AG04449 (cell line): ENCODE measurements around the gene ULK4.
"Not testable (repeated sequence)": the region's sequence is repeated elsewhere in the genome, so short reads cannot be mapped to it uniquely, and the experiment has no call there.

Experiments
- CTCF ChIA-PET: fragments of 350-600 bp; formaldehyde crosslinking; extraction: SDS; loops from one replicate; lab custom pipeline; 2021; ENCODE audit warnings: antibody characterized with exemption; lab: Yijun Ruan, JAX
- POLR2A ChIA-PET: fragments of 400-600, 350-600 bp; formaldehyde crosslinking; extraction: SDS; loops from one replicate; lab custom pipeline; 2020; ENCODE audit warnings: antibody characterized with exemption, inconsistent platforms; lab: Yijun Ruan, JAX
- DNase-seq: peaks from one replicate; pipeline ENCODE4 v3.0.0-alpha.2; 2010; ENCODE audit warnings: low read depth, low spot score
- H3K4me3 ChIP-seq: 2 replicates; pipeline ENCODE4 v1.5.1; 2011; ENCODE audit warnings: low read depth, mild to moderate bottlenecking, control low read depth, low read length
- TF ChIP-seq, protein P1 (sequence below): IDR thresholded peaks from one replicate; pipeline ENCODE4 v1.5.1; 2011; ENCODE audit warnings: mild to moderate bottlenecking, moderate library complexity, low read length, control low read depth, inconsistent platforms; ENCODE audit not compliant: insufficient read depth; ENCODE audit errors: missing control alignments

ULK4 gene

DNA sequence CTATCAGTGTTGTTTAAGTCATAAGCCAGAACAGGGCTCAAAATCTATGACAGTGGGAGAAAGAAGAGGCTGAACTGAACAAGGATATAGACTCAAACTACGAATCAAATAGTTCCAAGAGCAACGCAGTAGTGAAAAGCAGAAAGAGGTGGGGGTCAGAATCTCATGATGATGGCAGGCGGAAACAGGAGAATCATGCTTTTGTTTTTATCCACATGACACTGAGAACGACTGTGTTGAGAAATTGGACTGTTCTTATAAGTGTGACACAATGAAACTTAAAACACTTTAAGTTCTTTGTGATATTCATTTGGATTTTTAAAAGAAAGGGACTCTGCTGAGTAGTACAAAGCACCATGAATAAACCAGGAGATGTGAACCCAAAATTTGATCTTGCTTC, 309.4 kb downstream of the ULK4 start:
- TF ChIP-seq, protein P1, sequence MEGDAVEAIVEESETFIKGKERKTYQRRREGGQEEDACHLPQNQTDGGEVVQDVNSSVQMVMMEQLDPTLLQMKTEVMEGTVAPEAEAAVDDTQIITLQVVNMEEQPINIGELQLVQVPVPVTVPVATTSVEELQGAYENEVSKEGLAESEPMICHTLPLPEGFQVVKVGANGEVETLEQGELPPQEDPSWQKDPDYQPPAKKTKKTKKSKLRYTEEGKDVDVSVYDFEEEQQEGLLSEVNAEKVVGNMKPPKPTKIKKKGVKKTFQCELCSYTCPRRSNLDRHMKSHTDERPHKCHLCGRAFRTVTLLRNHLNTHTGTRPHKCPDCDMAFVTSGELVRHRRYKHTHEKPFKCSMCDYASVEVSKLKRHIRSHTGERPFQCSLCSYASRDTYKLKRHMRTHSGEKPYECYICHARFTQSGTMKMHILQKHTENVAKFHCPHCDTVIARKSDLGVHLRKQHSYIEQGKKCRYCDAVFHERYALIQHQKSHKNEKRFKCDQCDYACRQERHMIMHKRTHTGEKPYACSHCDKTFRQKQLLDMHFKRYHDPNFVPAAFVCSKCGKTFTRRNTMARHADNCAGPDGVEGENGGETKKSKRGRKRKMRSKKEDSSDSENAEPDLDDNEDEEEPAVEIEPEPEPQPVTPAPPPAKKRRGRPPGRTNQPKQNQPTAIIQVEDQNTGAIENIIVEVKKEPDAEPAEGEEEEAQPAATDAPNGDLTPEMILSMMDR, result no peak
- ChIA-PET POLR2A (no interaction called here), CTCF (no interaction called here)
- no peak for DNase-seq
- H3K4me3 ChIP-seq, result no peak overlapping the region

GRCh38 chr3:41651718-41652117, 310.2 kb downstream of the ULK4 start:
- POLR2A ChIA-PET, result no interaction called here
- DNase-seq, result no peak
- TF ChIP-seq, protein P1, result no peak
- CTCF ChIA-PET, result no interaction called here
- H3K4me3 ChIP-seq, result no peak overlapping the region

- TF ChIP-seq, protein P1, result no peak
- POLR2A ChIA-PET, result interaction anchor here (0.6 kb wide), 1 partner anchor 1144 kb away, joined by 3 read pairs; the partner anchor contains the start of gene ZNF620
Observed at GRCh38 chr3:41650406-41650805, 311.5 kb downstream of the ULK4 start.

DNA sequence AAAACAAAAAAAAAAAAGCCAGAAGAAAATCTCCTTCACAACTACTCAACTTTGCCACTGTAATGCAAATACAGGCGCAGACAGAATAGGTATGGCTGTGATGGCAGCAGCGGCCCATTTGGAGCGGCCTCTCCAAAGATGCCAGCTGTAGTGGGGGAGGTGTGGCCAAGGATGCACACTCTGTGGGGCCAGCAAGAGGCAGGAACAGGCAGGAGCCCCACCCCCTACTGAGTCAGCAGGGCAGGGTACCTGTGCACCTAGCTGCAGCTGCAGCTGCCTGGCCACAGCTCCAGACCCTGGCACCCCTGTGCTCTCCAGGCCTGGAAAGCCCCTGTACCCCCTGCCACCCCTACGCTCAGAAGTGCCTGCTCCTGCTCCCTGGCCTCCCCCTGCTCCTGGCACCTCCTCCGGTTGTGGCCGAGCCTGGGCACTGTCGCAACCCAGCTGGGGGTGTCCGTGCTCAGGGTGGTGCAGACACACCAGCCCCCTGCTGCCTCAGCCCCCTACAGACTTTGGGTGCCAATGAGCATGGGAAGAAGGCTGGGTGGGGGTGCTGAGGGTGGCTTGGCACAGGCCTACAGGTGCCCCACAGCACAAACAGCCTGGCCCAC, 312.7 kb downstream of the ULK4 start:
- DNase-seq, result no peak
- TF ChIP-seq, protein P1, result no peak
- ChIA-PET POLR2A (no interaction called here), CTCF (no interaction called here)
- H3K4me3 ChIP-seq, result no peak overlapping the region

More at GRCh38 chr3:41650406-41650805, 311.5 kb downstream of the ULK4 start:
- H3K4me3 ChIP-seq, result no peak overlapping the region
- DNase-seq, result no peak
- CTCF ChIA-PET, result no interaction called here

DNA sequence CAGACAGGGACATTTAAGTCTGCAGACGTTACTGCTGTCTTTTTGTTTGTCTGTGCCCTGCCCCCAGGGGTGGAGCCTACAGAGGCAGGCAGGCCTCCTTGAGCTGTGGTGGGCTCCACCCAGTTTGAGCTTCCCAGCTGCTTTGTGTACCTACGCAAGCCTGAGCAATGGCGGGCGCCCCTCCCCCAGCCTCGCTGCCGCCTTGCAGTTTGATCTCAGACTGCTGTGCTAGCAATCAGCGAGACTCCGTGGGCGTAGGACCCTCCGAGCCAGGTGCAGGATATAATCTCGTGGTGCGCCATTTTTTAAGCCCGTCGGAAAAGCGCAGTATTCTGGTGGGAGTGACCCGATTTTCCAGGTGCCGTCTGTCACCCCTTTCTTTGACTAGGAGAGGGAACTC, 314.2 kb downstream of the ULK4 start:
- CTCF ChIA-PET, POLR2A ChIA-PET, DNase-seq, H3K4me3 ChIP-seq: not testable (repeated sequence)

- CTCF ChIA-PET, result no interaction called here
- TF ChIP-seq, protein P1, result no peak
- H3K4me3 ChIP-seq, result no peak overlapping the region
- POLR2A ChIA-PET, result no interaction called here
- no peak for DNase-seq
Observed at GRCh38 chr3:41640076-41640475, 321.8 kb downstream of the ULK4 start.

- DNase-seq, result no peak
- ChIA-PET CTCF (no interaction called here), POLR2A (no interaction called here)
- TF ChIP-seq, protein P1, result no peak
- no peak overlapping the region for H3K4me3 ChIP-seq
Observed at GRCh38 chr3:41638381-41638780, 323.5 kb downstream of the ULK4 start.
